ENCODE results near the gene C5orf22. TPM values are rescaled to one million over a fixed set of nuclear protein-coding genes. Genes with fewer than 3 reads are reported as not detected.
"Not testable (repeated sequence)": the region's sequence is repeated elsewhere in the genome, so short reads cannot be mapped to it uniquely, and the experiment has no call there.

Gene C5orf22
- polyA plus RNA-seq, 3 donors, result 23.3 to 33.1 (median 31.8) TPM

DNA sequence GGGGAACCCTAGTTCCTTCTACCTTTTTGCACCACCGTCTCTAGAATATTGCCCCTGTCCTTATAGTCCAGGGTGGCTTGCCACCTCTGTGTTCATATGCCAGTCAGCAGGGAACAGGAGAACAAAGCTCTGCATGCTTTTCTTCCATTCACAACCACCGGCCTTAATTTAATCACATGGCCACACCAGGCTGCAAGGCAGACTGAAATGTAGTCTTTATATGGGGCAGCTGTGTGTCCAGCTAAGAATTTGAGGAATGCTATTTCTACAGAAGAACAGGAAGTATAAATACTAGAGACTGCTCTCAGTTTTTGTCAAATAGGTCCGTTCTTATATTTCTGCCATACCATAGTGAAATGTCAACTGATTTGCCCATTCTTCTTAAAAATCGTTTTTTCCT, 5.8 kb downstream of the C5orf22 start:
- DNase-seq, result no peak

DNA sequence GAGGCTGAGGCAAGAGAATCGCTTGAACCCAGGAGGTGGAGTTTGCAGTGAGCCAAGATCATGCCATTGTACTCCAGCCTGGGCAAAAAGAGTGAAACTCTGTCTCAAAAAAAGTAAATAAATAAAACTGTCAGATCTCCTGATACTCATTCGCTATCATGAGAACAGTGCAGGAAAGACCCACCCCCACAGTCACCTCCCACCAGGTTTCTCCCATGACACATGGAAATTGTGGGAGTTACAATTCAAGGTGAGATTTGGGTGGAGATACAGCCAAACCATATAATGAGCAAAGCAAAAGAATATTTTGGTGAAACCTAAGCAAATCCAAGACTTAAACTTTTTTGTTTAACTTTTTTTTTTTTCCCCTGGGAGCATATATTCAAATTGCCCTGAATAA, 17.0 kb downstream of the C5orf22 start:
- not testable (repeated sequence) for DNase-seq

DNA sequence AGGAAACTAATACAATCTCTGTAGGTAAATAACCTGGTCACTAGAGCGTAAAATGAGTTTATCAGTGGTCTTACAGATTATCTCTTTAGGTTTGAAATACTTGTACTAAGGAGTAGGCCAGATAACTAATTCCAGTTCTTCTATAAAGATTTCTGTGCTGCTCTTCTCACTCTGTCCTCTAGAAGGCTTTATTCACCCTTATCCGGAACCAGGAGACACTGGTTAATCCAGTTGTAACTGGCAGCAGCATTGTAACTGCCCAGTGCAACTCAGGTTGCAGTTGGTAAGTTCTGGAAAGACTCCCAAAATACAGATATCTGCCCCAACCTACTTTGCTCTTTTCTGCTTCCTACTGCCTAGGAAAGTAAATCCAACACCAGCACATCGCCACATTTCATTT, 19.8 kb downstream of the C5orf22 start:
- no peak for DNase-seq

DNA sequence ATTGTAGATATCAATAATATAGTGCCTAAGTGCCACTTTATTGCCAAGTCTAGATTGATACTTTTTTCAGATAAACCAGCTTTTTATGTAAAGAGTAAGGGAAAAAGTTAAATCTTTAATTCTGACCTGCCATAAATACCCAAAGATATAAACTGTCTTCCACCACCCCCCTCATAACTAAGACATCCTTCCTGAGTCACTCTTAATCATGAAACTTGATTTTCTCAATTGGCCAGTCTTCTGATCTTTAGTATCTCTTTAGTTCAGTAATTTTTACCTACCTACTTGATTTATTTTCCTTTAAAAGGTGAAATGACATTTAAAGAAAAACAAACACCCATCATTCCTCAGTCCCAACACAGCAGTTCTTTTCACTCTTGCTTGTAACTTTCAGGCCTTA, 21.8 kb downstream of the C5orf22 start:
- DNase-seq, result no peak

DNA sequence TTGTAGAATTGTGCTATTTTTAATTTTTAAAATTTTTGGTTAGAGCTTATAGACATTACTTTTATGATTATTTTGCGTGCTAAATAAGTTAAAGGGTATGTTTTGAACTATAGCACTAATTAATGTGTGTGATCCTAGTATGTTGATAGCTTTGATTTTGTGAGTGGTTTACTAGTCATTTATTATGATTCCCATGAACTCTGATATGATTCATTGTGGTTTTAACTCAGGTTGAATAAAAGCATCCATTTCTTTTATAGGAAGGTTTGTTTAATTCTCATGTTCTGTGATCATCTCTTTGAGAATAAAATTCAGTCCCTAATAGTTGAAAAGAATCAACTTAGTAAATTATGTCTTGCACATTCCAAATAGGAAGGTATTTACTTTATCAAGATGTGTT, 22.5 kb downstream of the C5orf22 start:
- DNase-seq, result no peak

DNA sequence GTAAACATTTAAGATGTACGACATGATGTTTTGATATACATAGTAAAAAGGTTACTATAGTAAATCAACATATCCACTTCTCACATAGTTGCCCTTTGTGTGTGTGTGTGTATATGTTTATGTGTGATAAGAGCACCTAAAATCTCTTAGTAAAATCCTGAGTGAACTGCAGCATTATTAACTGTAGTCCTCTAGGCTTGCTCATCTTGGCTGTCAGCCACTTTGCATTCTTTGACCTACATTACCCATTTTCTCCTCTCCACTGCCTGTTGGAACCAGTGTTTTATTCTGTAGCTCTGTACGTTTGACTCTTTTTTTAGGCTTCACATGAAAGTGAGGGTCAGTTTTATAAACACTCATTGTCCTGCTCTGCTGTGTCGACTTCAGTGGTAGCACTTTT, 24.4 kb downstream of the C5orf22 start:
- no peak for DNase-seq

DNA sequence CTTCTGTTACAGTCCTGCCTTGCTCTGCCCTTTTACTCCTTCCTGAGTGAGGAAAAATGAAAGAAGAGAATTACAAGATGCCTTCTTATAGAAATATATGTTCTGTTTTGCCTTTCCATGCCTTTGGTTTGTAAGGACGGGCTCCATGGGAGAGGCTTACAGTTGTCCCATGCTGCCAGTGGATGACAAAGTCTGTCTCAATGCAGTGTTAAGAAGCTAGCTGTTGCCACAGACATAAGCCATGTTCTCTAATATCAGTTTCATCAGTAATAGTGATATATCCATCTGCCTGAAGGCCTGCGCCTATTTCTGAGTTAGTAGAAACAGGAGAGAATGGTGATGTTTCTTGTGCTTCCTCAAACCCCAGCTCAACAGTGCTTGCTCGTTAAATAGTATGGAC, 27.8 kb downstream of the C5orf22 start:
- no peak for DNase-seq

DNA sequence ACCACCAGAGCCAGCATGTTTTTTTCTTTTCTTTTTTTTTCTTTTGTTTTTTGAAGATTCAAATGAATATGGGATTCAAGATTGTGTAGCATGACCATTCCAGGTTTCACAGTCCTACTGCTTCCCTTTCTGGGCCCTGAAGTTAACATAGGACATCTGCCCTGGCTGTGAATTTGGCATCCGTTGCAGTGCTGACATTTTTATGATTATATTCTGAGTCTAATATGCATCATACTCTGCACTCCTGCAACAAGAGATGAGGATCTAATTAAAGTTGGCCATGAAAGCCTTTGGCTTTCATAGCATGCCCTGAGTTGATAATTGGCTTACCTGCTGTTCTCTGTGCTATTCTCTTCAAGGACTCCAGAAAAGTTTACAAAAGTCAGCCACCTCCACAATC, 29.8 kb downstream of the C5orf22 start:
- DNase-seq, result peak; percentile 4

DNA sequence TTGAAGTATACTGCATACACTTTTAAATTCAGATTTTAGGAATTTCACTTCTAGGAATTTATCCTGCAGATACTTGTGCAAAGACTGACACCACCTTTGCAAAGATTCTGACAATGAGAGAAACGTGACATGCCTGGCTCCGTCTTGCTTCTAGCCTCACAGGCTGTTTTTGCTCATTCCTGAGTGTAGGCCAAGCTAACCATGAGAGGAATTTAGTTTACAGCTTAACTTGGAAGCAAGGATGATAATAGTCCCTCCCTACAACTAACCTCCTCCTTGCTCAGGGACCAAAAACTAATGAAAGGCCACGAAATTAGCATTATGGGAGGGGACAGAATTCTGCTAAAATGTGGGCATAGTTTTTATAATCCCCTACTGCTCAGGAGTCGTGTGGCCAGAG, 31.1 kb downstream of the C5orf22 start:
- DNase-seq, result no peak

DNA sequence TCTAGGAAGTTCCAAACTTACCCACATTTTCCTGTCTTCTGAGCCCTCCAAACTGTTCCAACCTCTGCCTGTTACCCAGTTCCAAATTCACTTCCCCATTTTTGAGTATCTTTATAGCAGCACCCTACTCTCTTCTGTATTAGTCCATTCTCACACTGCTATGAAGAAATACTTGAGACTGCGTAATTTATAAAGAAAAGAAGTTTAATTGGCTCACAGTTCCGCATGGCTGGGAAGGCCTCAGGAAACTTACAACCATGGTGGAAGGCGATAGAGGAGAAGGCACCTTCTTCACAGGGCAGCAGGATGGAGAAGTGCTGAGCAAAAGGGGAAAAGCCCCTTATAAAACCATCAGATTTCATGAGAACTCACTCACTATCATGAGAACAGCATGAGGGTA, 34.3 kb downstream of the C5orf22 start:
- not testable (repeated sequence) for DNase-seq

DNA sequence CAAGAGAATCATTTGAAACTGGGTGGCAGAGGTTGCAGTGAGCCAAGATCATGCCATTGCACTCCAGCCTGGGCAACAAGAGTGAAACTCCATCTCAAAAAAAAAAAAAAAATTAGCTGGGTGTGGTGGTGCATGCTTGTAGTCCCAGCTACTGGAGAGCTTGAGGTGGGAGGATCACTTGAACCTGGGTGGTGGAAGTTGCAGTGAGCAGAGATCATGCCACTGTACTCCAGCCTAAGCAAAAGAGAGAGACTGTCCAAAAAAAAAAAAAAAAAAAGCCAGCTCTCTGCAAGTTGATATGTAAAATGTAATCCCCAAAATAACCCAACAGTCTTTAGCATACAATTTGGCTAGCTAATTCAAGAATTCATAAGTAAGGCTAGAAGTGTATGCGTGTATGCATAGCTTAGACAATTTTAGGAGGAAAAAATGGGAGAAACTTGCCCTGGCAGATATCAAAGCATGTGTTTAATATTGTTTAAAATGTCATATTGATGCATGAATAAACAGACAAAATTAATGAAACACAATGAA, 36.3 kb downstream of the C5orf22 start:
- no peak for DNase-seq

DNA sequence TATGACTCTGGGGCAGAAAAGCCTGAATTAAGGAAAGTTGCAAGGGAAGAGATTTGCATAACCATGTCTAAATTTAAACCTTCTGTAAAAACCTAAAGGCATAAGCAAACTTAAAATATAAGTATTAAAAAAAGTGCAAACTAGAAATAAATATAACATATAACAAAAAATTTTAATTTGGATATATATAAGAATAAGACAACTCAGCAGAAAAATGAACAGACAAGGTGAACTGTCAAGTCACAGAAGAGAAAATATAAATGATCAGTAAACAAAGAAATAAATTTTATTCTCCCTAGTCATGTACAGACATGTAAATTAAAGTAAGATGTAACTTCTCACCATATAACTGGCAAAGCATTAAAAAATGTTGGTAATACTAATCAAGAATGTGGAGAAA, 37.0 kb downstream of the C5orf22 start:
- DNase-seq, result no peak

DNA sequence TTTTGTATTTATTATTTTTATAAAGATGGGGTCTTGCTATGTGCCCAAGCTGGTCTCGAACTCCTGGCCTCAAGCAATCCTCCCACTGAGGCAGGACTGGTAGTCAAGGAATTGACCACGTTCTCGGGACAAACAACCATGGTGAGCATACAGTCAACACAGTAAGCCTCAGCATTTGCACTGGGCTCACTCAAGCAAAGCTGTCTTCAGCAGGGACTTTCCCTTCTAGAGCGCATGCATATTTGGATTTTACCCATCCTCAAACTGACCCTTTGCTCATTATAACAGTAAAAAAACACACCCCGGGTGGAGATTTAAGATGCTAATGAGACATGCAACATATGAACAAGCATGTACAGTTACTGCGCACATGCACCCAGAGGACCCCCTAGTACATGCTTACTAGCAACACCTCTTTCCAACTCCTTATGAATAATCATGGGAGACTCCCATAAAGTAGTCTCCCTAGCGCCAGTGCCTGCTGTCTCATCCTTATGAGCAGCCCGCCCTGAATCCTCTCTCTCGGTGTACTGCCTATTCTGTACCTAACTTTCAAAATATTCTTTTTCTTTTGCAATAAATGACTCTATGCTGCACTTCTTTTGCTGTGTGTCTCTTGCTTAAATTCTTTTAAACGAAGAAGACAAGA, 41.5 kb downstream of the C5orf22 start:
- DNase-seq, result no peak

DNA sequence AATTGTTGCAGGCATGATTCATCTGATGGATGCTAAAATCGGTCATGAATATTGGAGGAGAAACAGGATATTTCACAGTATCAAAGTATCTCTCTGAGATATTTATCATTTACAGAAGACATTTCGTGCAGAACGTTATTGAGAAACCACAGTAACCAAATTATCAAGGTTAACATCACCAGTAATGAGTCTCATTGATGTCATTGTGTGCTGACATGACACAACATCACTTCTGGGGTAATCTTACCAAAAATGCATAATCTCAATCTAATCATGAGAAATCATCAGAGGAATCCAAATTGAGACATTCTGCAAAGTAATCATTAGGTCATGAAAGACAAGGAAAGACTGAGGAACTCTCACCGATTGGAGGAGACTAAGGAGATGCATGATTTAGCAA, 42.7 kb downstream of the C5orf22 start:
- DNase-seq, result no peak

DNA sequence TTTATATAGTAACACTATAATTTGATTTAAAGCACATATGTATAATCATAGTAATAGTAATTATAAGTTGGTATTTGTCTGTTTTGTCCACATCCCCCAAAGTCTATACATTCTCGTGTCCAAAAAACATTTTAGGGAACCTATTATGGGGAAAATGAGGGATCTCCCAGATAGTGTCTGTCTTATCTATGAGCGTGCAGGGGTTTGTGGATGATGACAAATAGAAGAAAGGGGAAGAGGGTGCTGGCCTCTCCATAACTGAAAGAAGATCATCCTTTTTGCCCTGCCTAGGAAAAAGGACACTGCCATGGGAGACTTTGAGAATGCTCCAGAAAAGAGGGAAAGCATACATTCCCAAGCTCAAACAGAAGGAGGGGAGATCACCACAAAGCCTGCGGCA, 45.3 kb downstream of the C5orf22 start:
- DNase-seq, result no peak

DNA sequence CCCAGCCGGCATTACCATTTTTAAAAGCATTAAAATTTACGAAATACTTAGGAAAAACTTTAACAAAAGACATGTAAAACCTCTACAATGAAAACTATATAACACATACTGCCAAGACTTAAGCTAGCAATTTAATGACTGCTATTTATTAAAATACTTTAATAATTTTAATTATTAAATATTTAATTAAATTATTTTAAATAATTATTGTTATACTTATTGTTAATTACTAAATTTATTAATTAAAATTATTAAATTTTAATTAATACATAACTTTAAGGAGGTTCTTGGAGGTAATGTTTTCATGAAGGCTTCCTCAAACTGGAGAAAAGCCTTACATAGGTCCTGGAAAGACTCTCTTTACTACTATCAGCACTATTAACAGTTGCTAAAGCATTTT, 47.5 kb downstream of the C5orf22 start:
- DNase-seq, result no peak

DNA sequence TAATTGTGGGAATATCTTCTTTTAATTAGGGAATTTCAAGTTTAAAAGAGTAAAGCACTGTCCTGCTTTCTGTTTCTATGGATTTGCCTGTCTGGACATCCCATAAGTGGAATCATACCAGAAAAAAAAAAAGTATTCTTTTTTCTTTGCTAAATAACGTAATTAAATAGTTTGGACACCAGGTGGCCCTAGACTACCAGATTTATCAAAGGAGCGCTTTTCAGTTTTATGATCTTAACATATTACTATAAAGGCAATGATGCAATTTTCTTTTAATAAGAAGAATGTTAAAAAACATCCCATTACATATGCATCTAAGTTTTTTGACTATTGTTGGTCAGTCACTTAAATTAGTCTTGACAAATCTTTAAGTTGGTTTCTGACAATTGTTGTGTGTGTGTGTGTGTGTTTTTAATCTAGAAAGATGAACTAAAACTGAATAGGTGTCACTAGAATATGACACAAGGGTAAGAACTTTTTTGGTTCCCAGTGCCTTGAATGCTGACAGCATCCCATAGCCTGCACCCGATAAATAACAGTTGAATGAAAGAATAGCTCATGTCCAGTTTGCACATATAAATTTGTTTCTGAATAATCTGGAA, 49.5 kb downstream of the C5orf22 start:
- DNase-seq, result peak; percentile 38

DNA sequence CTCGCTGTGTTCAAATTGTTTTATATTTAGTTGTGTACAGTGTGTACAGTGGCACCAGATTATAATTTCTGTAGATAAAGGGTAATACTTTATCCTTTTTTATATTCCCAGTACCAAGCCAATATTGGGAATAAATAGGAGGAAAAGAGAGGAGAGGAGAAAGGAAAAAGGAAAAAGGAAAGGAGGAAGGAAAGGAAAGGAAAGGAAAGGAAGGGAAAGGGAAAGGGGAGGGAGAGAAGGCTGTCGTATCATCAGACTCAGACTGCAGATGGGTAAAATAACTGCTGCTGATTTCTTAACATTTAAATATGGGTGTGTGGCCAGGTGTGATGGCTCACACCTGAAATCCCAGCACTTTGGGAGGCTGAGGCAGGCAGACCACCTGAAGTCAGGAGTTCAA, 51.0 kb downstream of the C5orf22 start:
- DNase-seq, result no peak

DNA sequence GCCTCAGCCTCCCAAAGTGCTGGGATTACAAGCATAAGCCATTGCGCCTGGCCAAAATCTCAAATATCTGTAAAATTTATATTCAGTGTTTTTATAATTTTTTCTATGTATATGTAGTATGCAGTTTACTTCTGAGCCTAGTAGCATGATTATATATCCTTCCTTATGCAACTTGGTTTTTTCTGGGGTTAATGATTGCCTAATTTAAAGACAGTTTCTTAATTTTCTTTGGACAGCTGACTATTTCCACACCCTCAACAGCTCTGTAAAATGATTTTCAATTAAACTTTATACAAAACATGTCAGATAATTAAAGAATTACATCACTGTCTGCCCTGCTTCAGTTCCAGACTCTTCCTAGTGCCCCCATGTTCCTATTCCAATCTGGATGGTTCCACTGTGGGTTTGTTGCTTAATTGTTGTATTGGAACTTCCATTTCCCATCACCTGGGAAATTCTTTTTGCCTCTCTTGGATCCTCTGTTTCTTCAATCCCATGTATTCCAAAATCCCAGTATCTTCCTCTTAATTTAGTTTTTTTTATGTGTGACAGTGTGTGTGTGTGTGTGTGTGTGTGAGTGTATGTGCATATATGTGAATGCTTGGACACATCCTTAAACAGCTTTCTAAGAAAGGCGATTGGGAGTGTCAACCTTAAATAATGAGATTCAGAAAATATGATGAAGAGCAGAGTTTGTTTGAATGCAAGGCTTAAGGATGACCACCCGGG, 53.2 kb downstream of the C5orf22 start:
- no peak for DNase-seq

DNA sequence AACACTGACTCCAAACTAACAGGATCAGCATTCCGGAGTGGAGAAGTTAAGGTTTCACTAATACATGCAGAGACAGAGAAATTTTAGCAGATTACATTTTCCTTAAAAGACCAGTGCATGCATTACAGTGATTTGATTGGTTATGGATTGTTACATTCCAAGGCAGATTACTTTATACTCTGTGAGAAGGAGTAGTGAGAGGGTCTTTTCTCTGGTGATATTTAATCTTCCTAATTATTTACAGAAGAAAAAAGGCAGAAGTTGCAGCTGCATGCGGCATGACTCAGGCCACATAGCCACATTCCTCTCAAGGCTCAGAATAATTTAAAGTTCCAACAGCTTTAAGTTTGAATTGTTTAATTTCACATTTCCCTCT, 53.8 kb downstream of the C5orf22 start:
- DNase-seq, result no peak

DNA sequence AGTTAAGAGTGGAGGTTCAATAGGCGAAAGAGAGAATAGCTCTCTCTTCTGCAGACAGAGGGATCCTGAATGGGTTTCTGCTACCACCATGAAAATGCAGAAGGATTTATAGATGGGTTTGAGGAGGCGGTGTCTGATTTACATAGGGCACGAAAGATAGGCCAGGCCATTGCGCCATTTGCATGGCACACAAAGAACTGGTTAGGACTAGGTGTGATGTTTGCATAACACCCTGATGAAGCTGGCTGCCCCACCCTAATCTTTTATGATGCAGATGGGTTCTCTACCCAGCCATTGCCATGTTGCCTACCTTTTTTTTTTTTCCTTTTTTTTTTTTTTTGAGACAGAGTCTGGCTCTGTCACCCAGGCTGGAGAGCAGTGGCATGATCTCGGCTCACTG, 55.4 kb downstream of the C5orf22 start:
- DNase-seq, result no peak

DNA sequence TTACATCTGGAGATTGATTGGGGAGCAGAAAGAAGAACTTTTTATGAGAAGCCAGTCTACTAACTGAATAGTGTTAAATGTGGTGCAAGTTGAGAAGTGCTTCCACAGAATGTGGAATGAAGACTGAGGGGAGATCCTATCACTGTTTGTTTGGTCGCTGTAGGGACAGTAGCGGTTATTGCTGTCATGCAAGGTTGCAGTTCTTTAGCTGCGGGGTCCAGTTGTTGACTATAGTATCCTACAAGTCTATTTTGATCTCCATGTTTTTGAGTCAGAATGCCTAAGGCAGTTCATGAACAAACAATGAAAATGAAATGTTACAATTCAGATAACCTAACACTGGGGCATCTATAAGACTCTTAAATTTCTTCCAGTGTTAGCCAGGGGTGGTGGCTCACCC, 61.6 kb downstream of the C5orf22 start:
- DNase-seq, result no peak

DNA sequence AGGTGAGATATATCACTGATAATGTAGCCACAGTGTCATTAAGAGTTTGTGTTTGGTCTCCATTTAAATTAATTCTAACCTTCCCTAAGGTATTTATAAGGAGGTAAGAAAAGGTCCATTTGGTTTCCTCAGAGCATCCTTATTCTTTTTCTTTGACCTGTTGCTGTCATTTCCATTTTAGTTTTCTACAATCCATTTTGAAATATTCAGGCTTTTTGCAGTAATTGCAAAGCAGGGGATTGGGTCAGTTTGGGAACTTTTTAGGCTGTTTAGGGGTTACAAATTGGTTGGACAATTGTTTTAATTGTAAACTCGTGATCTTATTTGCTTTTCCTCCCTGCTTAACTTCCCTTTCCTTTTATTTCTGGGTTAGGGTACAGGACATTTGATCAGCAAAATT, 64.3 kb downstream of the C5orf22 start:
- DNase-seq, result no peak

All from renal pelvis (tissue), 4 donors.